ENCODE measurements around the gene IZUMO1. TPM values are rescaled to one million over a fixed set of nuclear protein-coding genes. Genes with fewer than 3 reads are reported as not detected.

The IZUMO1 gene
- total and polyA plus RNA-seq, 2 of the 8 experiments (the other 6 are each of a cell fraction or from before 2014, with no cell fraction given), result 0.33 to 1.8 TPM

DNA sequence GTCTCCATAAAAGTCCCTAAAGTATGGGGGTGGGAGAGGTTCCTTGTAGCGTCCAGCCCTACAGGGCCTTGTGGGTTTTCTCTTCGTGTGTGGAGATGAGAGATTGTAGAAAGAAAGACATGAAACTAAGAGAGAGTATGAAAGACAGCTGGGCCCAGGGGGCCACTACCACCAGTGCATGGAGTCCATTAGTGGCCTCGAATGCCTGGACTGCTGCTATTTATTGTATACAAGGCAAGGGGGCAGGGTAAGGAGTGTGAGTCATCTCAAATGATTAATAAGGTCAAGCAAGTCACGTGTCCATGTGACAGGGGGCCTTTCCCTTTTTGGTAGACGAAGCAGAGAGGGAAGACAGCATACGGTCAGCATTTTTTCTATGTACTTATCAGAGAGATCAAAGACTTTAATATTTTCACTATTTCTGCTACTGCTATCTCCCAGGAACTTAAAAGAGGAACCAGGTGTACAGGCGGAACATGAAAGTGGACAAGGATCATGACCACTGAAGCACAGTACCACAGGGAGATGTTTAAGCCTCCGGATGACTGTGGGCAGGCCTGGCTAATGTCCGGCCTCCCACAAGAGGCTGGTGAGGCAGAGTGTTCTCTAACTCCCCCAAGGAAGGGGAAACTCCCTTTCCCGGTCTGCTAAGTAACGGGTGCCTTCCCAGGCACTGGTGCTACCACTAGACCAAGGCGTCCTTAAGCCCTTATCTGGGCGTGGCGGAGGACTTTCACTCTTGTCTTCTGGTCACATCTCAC is 34.1 kb upstream of the IZUMO1 start (continued):
- TF ChIP-seq, protein P1, sequence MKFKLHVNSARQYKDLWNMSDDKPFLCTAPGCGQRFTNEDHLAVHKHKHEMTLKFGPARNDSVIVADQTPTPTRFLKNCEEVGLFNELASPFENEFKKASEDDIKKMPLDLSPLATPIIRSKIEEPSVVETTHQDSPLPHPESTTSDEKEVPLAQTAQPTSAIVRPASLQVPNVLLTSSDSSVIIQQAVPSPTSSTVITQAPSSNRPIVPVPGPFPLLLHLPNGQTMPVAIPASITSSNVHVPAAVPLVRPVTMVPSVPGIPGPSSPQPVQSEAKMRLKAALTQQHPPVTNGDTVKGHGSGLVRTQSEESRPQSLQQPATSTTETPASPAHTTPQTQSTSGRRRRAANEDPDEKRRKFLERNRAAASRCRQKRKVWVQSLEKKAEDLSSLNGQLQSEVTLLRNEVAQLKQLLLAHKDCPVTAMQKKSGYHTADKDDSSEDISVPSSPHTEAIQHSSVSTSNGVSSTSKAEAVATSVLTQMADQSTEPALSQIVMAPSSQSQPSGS (IDR thresholded peaks at IDR 0.05; ENCODE audit: low read length), result no peak
- TF ChIP-seq HDAC2 (IDR thresholded peaks at IDR 0.05; ENCODE audit: borderline replicate concordance in 1 of 2, low read depth in 2 of 2, low read length in 2 of 2), result no peak
- no peak for TF ChIP-seq RFX5 (IDR thresholded peaks at IDR 0.05; ENCODE audit: borderline replicate concordance, low read depth, low read length)
- TF ChIP-seq, protein P2, sequence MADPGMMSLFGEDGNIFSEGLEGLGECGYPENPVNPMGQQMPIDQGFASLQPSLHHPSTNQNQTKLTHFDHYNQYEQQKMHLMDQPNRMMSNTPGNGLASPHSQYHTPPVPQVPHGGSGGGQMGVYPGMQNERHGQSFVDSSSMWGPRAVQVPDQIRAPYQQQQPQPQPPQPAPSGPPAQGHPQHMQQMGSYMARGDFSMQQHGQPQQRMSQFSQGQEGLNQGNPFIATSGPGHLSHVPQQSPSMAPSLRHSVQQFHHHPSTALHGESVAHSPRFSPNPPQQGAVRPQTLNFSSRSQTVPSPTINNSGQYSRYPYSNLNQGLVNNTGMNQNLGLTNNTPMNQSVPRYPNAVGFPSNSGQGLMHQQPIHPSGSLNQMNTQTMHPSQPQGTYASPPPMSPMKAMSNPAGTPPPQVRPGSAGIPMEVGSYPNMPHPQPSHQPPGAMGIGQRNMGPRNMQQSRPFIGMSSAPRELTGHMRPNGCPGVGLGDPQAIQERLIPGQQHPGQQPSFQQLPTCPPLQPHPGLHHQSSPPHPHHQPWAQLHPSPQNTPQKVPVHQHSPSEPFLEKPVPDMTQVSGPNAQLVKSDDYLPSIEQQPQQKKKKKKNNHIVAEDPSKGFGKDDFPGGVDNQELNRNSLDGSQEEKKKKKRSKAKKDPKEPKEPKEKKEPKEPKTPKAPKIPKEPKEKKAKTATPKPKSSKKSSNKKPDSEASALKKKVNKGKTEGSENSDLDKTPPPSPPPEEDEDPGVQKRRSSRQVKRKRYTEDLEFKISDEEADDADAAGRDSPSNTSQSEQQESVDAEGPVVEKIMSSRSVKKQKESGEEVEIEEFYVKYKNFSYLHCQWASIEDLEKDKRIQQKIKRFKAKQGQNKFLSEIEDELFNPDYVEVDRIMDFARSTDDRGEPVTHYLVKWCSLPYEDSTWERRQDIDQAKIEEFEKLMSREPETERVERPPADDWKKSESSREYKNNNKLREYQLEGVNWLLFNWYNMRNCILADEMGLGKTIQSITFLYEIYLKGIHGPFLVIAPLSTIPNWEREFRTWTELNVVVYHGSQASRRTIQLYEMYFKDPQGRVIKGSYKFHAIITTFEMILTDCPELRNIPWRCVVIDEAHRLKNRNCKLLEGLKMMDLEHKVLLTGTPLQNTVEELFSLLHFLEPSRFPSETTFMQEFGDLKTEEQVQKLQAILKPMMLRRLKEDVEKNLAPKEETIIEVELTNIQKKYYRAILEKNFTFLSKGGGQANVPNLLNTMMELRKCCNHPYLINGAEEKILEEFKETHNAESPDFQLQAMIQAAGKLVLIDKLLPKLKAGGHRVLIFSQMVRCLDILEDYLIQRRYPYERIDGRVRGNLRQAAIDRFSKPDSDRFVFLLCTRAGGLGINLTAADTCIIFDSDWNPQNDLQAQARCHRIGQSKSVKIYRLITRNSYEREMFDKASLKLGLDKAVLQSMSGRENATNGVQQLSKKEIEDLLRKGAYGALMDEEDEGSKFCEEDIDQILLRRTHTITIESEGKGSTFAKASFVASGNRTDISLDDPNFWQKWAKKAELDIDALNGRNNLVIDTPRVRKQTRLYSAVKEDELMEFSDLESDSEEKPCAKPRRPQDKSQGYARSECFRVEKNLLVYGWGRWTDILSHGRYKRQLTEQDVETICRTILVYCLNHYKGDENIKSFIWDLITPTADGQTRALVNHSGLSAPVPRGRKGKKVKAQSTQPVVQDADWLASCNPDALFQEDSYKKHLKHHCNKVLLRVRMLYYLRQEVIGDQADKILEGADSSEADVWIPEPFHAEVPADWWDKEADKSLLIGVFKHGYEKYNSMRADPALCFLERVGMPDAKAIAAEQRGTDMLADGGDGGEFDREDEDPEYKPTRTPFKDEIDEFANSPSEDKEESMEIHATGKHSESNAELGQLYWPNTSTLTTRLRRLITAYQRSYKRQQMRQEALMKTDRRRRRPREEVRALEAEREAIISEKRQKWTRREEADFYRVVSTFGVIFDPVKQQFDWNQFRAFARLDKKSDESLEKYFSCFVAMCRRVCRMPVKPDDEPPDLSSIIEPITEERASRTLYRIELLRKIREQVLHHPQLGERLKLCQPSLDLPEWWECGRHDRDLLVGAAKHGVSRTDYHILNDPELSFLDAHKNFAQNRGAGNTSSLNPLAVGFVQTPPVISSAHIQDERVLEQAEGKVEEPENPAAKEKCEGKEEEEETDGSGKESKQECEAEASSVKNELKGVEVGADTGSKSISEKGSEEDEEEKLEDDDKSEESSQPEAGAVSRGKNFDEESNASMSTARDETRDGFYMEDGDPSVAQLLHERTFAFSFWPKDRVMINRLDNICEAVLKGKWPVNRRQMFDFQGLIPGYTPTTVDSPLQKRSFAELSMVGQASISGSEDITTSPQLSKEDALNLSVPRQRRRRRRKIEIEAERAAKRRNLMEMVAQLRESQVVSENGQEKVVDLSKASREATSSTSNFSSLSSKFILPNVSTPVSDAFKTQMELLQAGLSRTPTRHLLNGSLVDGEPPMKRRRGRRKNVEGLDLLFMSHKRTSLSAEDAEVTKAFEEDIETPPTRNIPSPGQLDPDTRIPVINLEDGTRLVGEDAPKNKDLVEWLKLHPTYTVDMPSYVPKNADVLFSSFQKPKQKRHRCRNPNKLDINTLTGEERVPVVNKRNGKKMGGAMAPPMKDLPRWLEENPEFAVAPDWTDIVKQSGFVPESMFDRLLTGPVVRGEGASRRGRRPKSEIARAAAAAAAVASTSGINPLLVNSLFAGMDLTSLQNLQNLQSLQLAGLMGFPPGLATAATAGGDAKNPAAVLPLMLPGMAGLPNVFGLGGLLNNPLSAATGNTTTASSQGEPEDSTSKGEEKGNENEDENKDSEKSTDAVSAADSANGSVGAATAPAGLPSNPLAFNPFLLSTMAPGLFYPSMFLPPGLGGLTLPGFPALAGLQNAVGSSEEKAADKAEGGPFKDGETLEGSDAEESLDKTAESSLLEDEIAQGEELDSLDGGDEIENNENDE (IDR thresholded peaks at IDR 0.05; ENCODE audit: insufficient replicate concordance, low read length), result no peak
- no peak for TF ChIP-seq NRF1 (IDR thresholded peaks at IDR 0.05; ENCODE audit: low read depth, low read length)
- TF ChIP-seq CHD1 (IDR thresholded peaks at IDR 0.05; ENCODE audit: low read depth, low read length), result no peak
- no peak for TF ChIP-seq FOSL1 (IDR thresholded peaks at IDR 0.05; ENCODE audit: insufficient read depth, low read depth, low read length)
